Endothelial cell (in vitro differentiated cells): ENCODE results near the gene MB21D2. TPM values are rescaled to one million over a fixed set of nuclear protein-coding genes. Genes with fewer than 3 reads are reported as not detected.

Experiments used
- DNase-seq: peaks from one replicate; pipeline ENCODE4 v3.0.0; 2021; ENCODE audit warnings: low spot score
- H3K27ac Mint-ChIP-seq: one replicate; pipeline ENCODE4 v1.8.0; 2021; ENCODE audit warnings: mixed read lengths, inconsistent platforms; ENCODE audit not compliant: unreplicated experiment
- H3K27me3 Mint-ChIP-seq: one replicate; pipeline ENCODE4 v1.8.0; 2021; ENCODE audit warnings: mild to moderate bottlenecking, moderate library complexity, mixed read lengths, inconsistent platforms; ENCODE audit not compliant: unreplicated experiment
- H3K36me3 Mint-ChIP-seq: one replicate; pipeline ENCODE4 v1.8.0; 2021; ENCODE audit warnings: mild to moderate bottlenecking, low read depth, mixed read lengths, inconsistent platforms; ENCODE audit not compliant: unreplicated experiment
- H3K4me1 Mint-ChIP-seq: one replicate; pipeline ENCODE4 v1.8.0; 2021; ENCODE audit warnings: mild to moderate bottlenecking, mixed read lengths, inconsistent platforms; ENCODE audit not compliant: unreplicated experiment
- H3K4me3 Mint-ChIP-seq: one replicate; pipeline ENCODE4 v1.8.0; 2021; ENCODE audit warnings: mild to moderate bottlenecking, mixed read lengths, inconsistent platforms; ENCODE audit not compliant: unreplicated experiment
- H3K9me3 Mint-ChIP-seq: one replicate; pipeline ENCODE4 v1.8.0; 2021; ENCODE audit warnings: mixed read lengths, inconsistent platforms; ENCODE audit not compliant: unreplicated experiment
- CTCF ChIP-seq: fragments of 200-600 bp; sonication (generic); IDR thresholded peaks from one replicate; pipeline ENCODE4 v1.5.0; 2021; ENCODE audit warnings: antibody characterized with exemption; ENCODE audit not compliant: unreplicated experiment
- total RNA-seq: library from RNA; stranded (reverse); fragmentation: NEBNext Ultra II Directional; extraction: Animal tissue kit (Norgen Biotek cat#: 25700); gene quantifications from one replicate; pipeline ENCODE4 v1.2.1, GENCODE V29; 2021; ENCODE audit not compliant: unreplicated experiment

Gene MB21D2
- total RNA-seq, 1 donor from 2014 or later: 4.3 TPM

GRCh38 chr3:192918275-192918588 lies 576 bp upstream of the MB21D2 start:
- DNase-seq: no peak
- peak overlapping the region; percentile 96 for H3K4me3 Mint-ChIP-seq
- H3K27ac Mint-ChIP-seq: peak overlapping the region; percentile 64
- peaks cover 4% of the 10 kb centered on the region for H3K36me3 Mint-ChIP-seq
- TF ChIP-seq CTCF: no peak
- H3K9me3 Mint-ChIP-seq: no peaks in the 10 kb centered on the region
- H3K27me3 Mint-ChIP-seq: peaks cover 5% of the 10 kb centered on the region
- H3K4me1 Mint-ChIP-seq: peaks cover 9% of the 10 kb centered on the region

- H3K36me3 Mint-ChIP-seq: peaks cover 4% of the 10 kb centered on the region
- peak; percentile 49 for DNase-seq
- H3K4me3 Mint-ChIP-seq: peak overlapping the region; percentile 98
- H3K27me3 Mint-ChIP-seq: peaks cover 5% of the 10 kb centered on the region
- no peak for TF ChIP-seq CTCF
- peak overlapping the region; percentile 48 for H3K27ac Mint-ChIP-seq
- H3K9me3 Mint-ChIP-seq: no peaks in the 10 kb centered on the region
- H3K4me1 Mint-ChIP-seq: peaks cover 8% of the 10 kb centered on the region
Measured at GRCh38 chr3:192917028-192917403, 640 bp downstream of the MB21D2 start.

- H3K36me3 Mint-ChIP-seq: peaks cover 4% of the 10 kb centered on the region
- TF ChIP-seq CTCF: no peak
- H3K27ac Mint-ChIP-seq: peak overlapping the region; percentile 89
- peak; percentile 44 for DNase-seq
- peaks cover 8% of the 10 kb centered on the region for H3K27me3 Mint-ChIP-seq
- H3K9me3 Mint-ChIP-seq: no peaks in the 10 kb centered on the region
- H3K4me1 Mint-ChIP-seq: peaks cover 8% of the 10 kb centered on the region
- H3K4me3 Mint-ChIP-seq: peak overlapping the region; percentile 98
Measured at GRCh38 chr3:192916371-192917027, 1.2 kb downstream of the MB21D2 start.

GRCh38 chr3:192915722-192916121 lies 1.9 kb downstream of the MB21D2 start:
- peaks cover 4% of the 10 kb centered on the region for H3K36me3 Mint-ChIP-seq
- H3K27ac Mint-ChIP-seq: no peak overlapping the region
- H3K4me1 Mint-ChIP-seq: peaks cover 8% of the 10 kb centered on the region
- no peak for TF ChIP-seq CTCF
- H3K9me3 Mint-ChIP-seq: no peaks in the 10 kb centered on the region
- H3K4me3 Mint-ChIP-seq: no peak overlapping the region
- no peak for DNase-seq
- peaks cover 8% of the 10 kb centered on the region for H3K27me3 Mint-ChIP-seq

GRCh38 chr3:192915304-192915703 lies 2.4 kb downstream of the MB21D2 start:
- Mint-ChIP-seq H3K27ac (no peak overlapping the region), H3K36me3 (peaks cover 4% of the 10 kb centered on the region), H3K9me3 (no peaks in the 10 kb centered on the region), H3K27me3 (peaks cover 8% of the 10 kb centered on the region), H3K4me3 (no peak overlapping the region), H3K4me1 (peaks cover 8% of the 10 kb centered on the region)
- peak; percentile 10 for DNase-seq
- TF ChIP-seq CTCF: no peak
